Testis (tissue), 3 donors: ENCODE data around the gene ZNF367. TPM values are rescaled to one million over a fixed set of nuclear protein-coding genes. Genes with fewer than 3 reads are reported as not detected.
A peak's percentile ranks its signal among the peaks of the same experiment; 100 is the strongest.

Source experiments
- DNase-seq: peaks from one replicate; pipeline ENCODE4 v3.0.0-alpha.2; 2019
- H3K27ac ChIP-seq, 2 donors: fragments of 200-600 bp; sonication (generic); one replicate each; pipeline ENCODE4 v1.5.1; 2019
- H3K27me3 ChIP-seq: fragments of 200-600 bp; sonication (generic); one replicate; pipeline ENCODE4 v1.5.1; 2019
- H3K36me3 ChIP-seq: fragments of 200-600 bp; sonication (generic); one replicate; pipeline ENCODE4 v1.5.1; 2017; ENCODE audit warnings: low read depth; ENCODE audit errors: missing control alignments
- H3K4me1 ChIP-seq: fragments of 200-600 bp; sonication (generic); one replicate; pipeline ENCODE4 v1.5.1; 2019
- H3K4me3 ChIP-seq, 2 donors: fragments of 200-600 bp; sonication (generic); one replicate each; pipeline ENCODE4 v1.5.1; 2017 to 2019
- H3K9me3 ChIP-seq: fragments of 200-600 bp; sonication (generic); one replicate; pipeline ENCODE4 v1.5.1; 2017
- CTCF ChIP-seq, 3 experiments: fragments of 450-650 bp in 2 of 3; fragments of 200-600 bp in 1 of 3; sonication (generic) in 1 of 3; IDR thresholded peaks; one replicate each; pipeline ENCODE4 v1.5.1; 2016 to 2019; ENCODE audit warnings: antibody characterized with exemption in 3 of 3, mild to moderate bottlenecking in 2 of 3, moderate library complexity in 1 of 3
- POLR2A ChIP-seq: fragments of 450-650 bp; IDR thresholded peaks from one replicate; pipeline ENCODE4 v1.6.1; 2017; ENCODE audit warnings: antibody characterized with exemption, mild to moderate bottlenecking, moderate library complexity
- WGBS, 2 donors: methylation state at CpG; one replicate each; pipeline ENCODE4 v1.1.5; 2018; 5-methylcytosine and 5-hydroxymethylcytosine counted together
- intact Hi-C: fragments of 100-400 bp; cut with DNase I; formaldehyde crosslinking; loops from one replicate; pipeline ENCODE4 v1.15.1; 2023; ENCODE audit warnings: low total_unique reads
- polyA plus RNA-seq: library from polyadenylated mRNA; stranded (reverse); fragments of 350-450 nt; fragmentation: Illumina TruSeq; extraction: RNeasy Lipid Tissue Mini Kit (QIAGEN cat#74804); gene quantifications from one replicate; pipeline ENCODE4 v1.2.3, GENCODE V29; 2014; ENCODE audit warnings: low read depth, low replicate concordance; ENCODE audit not compliant: insufficient read depth
- total RNA-seq, 2 donors: library from RNA; depleted of rRNA; stranded (reverse); fragments of >200 nt; gene quantifications; one replicate each; pipeline ENCODE4 v1.2.3, GENCODE V29; 2016

Gene ZNF367
- total and polyA plus RNA-seq, 3 donors from 2014 or later = 6.9 to 11.3 (median 10.6) TPM

GRCh38 chr9:96458226-96458625 is 40.1 kb upstream of the ZNF367 start:
- H3K27me3 ChIP-seq = no peaks in the 10 kb centered on the region
- no peak for DNase-seq
- no peaks in the 10 kb centered on the region for H3K36me3 ChIP-seq
- WGBS, 2 donors = 92 to 95% methylated on average over 8 of the region's 8 CpGs
- H3K27ac ChIP-seq = no peak overlapping the region
- TF ChIP-seq CTCF (IDR thresholded peaks at IDR 0.05) (no peak), POLR2A (no peak)
- H3K9me3 ChIP-seq = no peaks in the 10 kb centered on the region
- no peaks in the 10 kb centered on the region for H3K4me1 ChIP-seq
- intact Hi-C loops = no loop called here
- no peak overlapping the region for H3K4me3 ChIP-seq

GRCh38 chr9:96457266-96457665 is 39.1 kb upstream of the ZNF367 start:
- no peak for DNase-seq
- TF ChIP-seq POLR2A (no peak), CTCF (IDR thresholded peaks at IDR 0.05) (no peak)
- no peaks in the 10 kb centered on the region for H3K27me3 ChIP-seq
- no peak overlapping the region for H3K27ac ChIP-seq
- no peak overlapping the region for H3K4me3 ChIP-seq
- no peaks in the 10 kb centered on the region for H3K4me1 ChIP-seq
- 92 to 96% methylated on average over 4 of the region's 4 CpGs for WGBS, 2 donors
- intact Hi-C loops = no loop called here
- no peaks in the 10 kb centered on the region for H3K9me3 ChIP-seq
- H3K36me3 ChIP-seq = no peaks in the 10 kb centered on the region

GRCh38 chr9:96453625-96454024 is 35.5 kb upstream of the ZNF367 start:
- no peak overlapping the region for H3K27ac ChIP-seq
- TF ChIP-seq POLR2A = no peak
- TF ChIP-seq CTCF (IDR thresholded peaks at IDR 0.05) = peak; percentile 48 to 62 (median 49)
- DNase-seq = peak; percentile 49

GRCh38 chr9:96450613-96451528 is 32.7 kb upstream of the ZNF367 start:
- 1 to 4% methylated on average over 17 to 57 of the region's 63 CpGs for WGBS, 2 donors
- peak overlapping the region; percentile 76 to 81 for H3K4me3 ChIP-seq
- DNase-seq = peak; percentile 64
- no peaks in the 10 kb centered on the region for H3K27me3 ChIP-seq
- H3K36me3 ChIP-seq = no peaks in the 10 kb centered on the region
- H3K9me3 ChIP-seq = no peaks in the 10 kb centered on the region
- H3K27ac ChIP-seq = peak overlapping the region; percentile 73 to 93
- no peak for TF ChIP-seq POLR2A
- TF ChIP-seq CTCF (IDR thresholded peaks at IDR 0.05) = no peak
- intact Hi-C loops = no loop called here
- no peaks in the 10 kb centered on the region for H3K4me1 ChIP-seq

More at GRCh38 chr9:96453625-96454024, 35.5 kb upstream of the ZNF367 start:
- H3K9me3 ChIP-seq = no peaks in the 10 kb centered on the region
- intact Hi-C loops = no loop called here
- H3K4me3 ChIP-seq = no peak overlapping the region
- no peaks in the 10 kb centered on the region for H3K36me3 ChIP-seq
- H3K4me1 ChIP-seq = no peaks in the 10 kb centered on the region
- WGBS, 2 donors = 40 to 41% methylated on average over 2 of the region's 2 CpGs
- no peaks in the 10 kb centered on the region for H3K27me3 ChIP-seq
